ENCODE data around the gene DNAJA3. TPM values are rescaled to one million over a fixed set of nuclear protein-coding genes. Genes with fewer than 3 reads are reported as not detected.

DNAJA3 gene
- total RNA-seq, 1 experiment from 2014 or later: 214 TPM

- DNase-seq (ENCODE audit: extremely low read depth, low read depth): peak; percentile 54
These were observed 21.3 kb upstream of the DNAJA3 start for GRCh38 chr16:4404247-4404966.

GRCh38 chr16:4404967-4405696 is 20.5 kb upstream of the DNAJA3 start:
- DNase-seq (ENCODE audit: extremely low read depth, low read depth): no peak

GRCh38 chr16:4407543-4408322 is 17.9 kb upstream of the DNAJA3 start:
- no peak for DNase-seq (ENCODE audit: extremely low read depth, low read depth)

GRCh38 chr16:4408323-4408690 is 17.4 kb upstream of the DNAJA3 start:
- no peak for DNase-seq (ENCODE audit: extremely low read depth, low read depth)

GRCh38 chr16:4409081-4409932 is 16.4 kb upstream of the DNAJA3 start:
- no peak for DNase-seq (ENCODE audit: extremely low read depth, low read depth)

- no peak for DNase-seq (ENCODE audit: extremely low read depth, low read depth)
These were observed 15.2 kb upstream of the DNAJA3 start for GRCh38 chr16:4410335-4411075.

- DNase-seq (ENCODE audit: extremely low read depth, low read depth): no peak
These were observed 14.0 kb upstream of the DNAJA3 start for GRCh38 chr16:4411684-4412083.

- DNase-seq (ENCODE audit: extremely low read depth, low read depth): no peak
These were observed 13.5 kb upstream of the DNAJA3 start for GRCh38 chr16:4412159-4412558.

GRCh38 chr16:4412854-4413253 is 12.8 kb upstream of the DNAJA3 start:
- no peak for DNase-seq (ENCODE audit: extremely low read depth, low read depth)

GRCh38 chr16:4414187-4414917 is 11.3 kb upstream of the DNAJA3 start:
- no peak for DNase-seq (ENCODE audit: extremely low read depth, low read depth)

- DNase-seq (ENCODE audit: extremely low read depth, low read depth): no peak
These were observed 10.0 kb upstream of the DNAJA3 start for GRCh38 chr16:4415538-4416199.

GRCh38 chr16:4416200-4417032 is 9.3 kb upstream of the DNAJA3 start, which contains the start of gene CORO7:
Gene CORO7 (minus strand): TSS chr16:4416596. CDS start chr16:4416518, 78 bp downstream.
- peak; percentile 88 for DNase-seq (ENCODE audit: extremely low read depth, low read depth)

GRCh38 chr16:4419402-4419959 is 6.2 kb upstream of the DNAJA3 start:
- DNase-seq (ENCODE audit: extremely low read depth, low read depth): no peak

- DNase-seq (ENCODE audit: extremely low read depth, low read depth): no peak
These were observed 5.1 kb upstream of the DNAJA3 start for GRCh38 chr16:4420505-4421105.

- DNase-seq (ENCODE audit: extremely low read depth, low read depth): no peak
These were observed 485 bp downstream of the DNAJA3 start for GRCh38 chr16:4426021-4426684.

GRCh38 chr16:4426722-4427372 is 1.2 kb downstream of the DNAJA3 start:
- DNase-seq (ENCODE audit: extremely low read depth, low read depth): no peak

All from NCI-H460 (cell line).